Stimulated activated CD4-positive, alpha-beta T cell treated with anti-CD3 and anti-CD28 coated beads, Interleukin-15, amount 100 ng/mL, for 48 hours (primary cell): ENCODE results near the gene MEST.
A peak's percentile ranks its signal among the peaks of the same experiment; 100 is the strongest.
"Not testable (repeated sequence)": the region's sequence is repeated elsewhere in the genome, so short reads cannot be mapped to it uniquely, and the experiment has no call there.

Experiments
- DNase-seq, 2 donors: peaks; one replicate each; pipeline ENCODE4 v3.0.0-alpha.2; 2020; ENCODE audit warnings: low read depth in 2 of 2

The MEST gene

DNA sequence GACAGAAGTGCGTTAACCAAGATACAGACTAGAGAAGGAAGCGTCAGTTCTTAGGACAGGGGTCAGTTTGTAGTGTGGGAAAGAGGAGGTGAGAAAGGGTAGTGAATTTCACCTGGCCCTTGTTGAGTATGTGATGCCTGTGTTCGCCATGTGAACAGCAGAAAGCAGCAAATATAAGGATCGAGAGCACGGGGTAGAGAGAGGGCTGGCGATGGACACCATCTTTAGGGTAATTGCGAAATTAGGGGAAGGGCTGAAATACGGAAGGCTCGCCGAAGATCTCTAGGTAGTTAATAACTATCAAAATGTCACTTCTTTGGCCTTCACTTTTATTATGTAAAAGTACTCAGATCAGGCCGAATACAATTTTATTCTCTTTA is 6.2 kb upstream of the MEST start:
- no peak for DNase-seq

DNA sequence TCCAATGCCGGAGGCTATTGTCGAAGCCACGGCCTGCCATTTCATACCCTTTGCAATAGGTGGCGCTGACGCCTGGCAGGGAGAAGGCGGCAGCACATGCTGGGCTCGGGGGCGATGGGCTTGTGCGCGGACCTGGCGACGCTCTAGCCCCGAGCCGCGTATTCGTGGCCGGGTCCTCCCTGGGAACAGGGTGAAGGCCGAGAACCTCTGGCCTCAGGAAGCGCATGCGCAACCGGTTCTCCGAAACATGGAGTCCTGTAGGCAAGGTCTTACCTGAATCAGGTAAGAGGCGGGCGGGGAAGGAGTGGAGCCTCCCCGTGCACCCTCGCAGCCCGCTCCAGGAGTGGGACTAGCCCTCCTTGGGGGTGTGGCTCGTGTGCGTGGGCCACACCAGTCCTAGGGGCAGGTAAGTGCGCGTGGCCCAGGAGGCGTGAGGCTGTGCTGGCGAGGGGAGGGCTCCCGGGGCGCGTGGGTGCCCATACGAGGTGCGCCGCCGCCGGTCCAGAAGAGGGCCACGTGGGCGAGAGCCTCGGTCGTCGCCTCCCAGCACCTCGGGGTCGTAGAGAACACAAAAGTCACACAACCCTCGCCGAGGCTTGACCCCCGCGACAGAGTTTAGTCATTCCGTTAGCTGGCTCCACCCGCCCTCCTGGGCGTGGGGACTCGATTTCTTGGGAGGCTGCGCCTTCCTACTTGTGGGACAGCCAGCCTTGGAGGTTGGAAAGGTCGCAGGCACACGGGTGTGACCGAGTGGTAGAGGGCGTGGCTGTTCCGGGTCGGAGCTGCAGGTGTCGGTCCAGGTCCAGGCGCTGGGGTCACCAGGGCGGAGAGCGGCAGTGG is 5.6 kb upstream of the MEST start:
- peak; percentile 44 to 48 for DNase-seq

- DNase-seq = no peak
These were observed 4.9 kb upstream of the MEST start for GRCh38 chr7:130486954-130487436.

DNA sequence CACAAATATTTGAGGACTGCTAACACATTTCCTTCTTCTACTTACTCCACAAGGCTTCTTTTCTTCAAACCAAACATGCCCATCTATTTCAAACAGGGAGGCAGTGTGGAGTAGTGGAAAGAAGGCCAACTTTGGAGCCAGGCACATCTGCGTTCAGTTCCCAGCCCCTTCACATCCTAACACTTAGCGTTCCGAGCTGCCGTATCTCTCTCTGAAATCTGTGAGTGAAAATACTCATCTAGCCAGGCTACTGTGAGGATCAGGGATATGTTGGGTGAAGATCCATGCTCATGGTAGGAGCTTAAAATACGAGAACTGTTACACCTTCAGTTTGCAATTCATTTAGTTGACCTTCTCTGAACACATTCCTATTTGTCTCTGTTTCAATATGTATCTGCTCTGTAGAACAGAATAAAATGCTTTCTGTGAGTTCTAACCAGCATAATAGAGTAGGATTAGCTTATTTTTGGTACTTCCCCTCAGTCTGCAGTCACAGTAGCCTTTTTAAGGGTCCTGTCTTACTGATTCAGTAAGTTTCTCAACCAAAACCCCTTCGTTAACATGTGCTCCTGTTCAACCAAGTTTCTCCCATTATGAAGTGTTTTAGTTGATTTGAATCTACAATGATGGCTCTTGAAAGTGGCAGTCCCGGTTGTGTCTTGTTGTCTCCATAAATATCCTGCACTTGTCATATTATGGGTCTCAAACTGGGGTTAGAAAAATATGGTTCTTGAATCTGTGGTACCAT is 3.3 kb upstream of the MEST start:
- no peak for DNase-seq

- DNase-seq = no peak
These were observed 2.5 kb upstream of the MEST start for GRCh38 chr7:130489140-130489983.

DNA sequence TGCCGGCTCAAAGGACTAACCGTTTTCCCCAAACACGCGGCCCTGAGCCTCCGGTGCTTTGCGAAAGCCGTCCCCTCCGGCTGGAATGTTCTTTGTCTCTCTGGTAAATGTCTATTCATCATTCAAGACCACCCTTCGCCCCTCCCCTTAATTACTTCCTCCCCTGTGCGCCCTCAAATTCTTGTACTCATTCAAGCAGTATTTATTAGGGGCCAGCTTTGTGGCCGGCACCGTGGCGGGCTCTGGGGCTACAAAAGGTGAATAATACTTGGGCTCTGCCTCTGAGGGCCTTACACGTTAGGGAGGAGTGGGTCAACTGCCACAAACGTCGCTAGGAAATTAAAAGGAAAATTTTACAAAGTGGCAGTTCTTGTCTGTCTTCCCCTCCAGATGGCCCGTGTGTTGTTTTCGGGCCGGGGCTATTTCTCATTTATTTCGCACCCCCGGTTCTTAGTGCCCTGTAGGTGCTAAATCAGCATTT is 1.5 kb upstream of the MEST start:
- no peak for DNase-seq

DNA sequence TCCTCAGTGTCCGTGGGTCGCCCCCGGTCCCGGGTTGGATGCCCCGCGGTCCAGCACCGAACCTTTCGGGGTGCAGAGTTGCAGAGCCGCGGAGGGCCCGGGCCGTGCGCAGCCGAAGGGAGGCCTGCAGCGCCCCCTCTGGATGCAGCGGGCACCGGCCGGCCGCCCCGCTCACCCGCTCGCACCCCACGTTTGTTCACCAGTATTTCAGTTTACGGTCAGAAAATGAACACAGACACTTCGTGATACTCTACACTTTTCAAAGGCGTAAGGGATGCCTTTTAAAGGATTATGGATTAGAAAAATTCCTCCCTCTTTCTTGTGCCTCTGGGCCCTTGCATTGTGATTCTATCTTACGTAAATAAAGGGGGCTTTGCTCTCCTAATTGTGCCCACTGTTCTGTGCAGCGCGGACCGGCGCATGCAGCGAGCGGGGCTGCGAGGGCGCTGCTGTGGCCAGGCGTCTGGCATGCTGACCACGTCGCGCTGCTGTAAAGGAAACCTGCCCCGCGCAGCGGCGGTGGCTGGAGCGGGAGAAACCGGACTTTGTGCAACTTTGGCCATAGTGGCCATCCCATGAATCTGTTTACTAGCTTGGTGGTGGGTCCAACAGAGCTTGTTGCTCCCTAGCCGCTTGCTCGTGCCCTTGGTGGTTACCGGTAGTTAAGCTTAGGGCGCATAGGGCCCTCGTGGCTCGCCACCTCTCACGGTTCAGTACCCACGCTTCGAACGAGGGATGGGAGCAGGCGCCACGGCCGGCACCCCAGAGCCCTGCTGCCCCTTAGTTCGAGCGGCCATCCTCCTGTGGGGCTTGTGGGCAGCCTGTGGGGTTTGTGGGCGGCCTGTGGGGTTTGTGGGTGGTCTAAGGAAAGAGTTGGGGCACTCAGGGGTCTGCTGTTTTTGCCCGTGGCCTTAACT is 739 bp upstream of the MEST start:
- no peak for DNase-seq

DNA sequence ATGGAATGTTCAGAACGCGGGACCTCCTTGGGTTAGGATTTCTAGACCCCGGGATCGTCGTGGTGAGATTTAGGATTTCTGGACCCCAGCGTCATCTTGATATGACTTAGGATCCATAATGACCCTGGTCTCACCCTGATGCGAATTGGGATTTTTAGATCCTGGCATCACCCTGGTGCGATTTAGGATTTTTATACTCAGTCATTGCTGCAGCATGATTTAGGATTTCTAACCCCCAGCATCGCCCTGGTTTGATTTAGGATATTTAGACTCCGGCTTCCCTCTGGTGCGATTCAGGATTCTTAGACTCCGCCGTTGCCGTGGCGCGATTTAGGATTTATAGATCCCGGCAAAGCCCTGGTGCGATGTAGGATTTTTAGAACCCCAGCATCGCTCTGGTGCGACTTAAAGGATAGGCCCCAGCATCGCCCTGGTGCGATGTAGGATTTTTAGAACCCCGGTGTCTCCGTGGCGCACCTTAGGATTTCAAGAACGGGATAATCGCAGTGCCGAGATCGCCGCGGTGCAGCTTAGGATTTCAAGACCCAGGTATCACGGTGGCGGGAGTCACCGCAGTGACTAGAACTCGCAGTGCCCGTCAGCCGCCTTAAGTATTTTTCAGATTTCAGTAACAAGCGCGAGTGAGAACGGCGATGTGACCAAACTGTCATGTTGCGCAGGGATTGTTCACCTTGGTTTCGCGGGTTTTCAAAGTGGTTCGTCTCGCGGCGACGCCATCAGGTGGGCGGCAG is 814 bp downstream of the MEST start:
- DNase-seq = no peak

DNA sequence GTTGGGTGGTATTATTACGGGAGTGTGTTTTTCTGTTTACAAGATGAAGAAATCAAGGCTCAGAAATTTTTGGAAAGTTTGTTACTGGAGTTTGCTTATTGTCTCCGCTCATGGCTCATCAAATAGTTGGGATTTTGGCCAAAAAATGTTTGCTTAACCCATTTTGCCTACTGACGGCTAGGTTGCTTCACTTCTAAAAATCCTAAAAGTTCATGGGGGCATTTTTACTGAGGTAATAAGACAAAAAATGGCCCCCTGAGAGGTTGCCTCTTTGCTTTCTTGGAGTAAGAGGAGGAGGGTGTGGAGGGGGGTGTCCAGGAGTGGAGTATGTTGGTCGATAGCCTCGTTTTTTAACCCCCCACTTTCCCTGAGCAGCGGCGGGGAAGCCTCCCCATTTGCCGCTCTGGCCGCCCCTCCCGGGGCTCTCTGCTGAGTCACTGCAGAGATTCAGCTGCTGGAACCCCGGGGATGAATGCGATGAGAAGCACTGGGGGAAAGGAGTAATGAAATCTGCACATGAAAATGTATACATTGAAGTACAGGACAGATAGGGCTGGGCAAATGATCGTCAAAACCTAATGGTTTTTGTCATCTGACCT is 1.5 kb downstream of the MEST start:
- no peak for DNase-seq

DNA sequence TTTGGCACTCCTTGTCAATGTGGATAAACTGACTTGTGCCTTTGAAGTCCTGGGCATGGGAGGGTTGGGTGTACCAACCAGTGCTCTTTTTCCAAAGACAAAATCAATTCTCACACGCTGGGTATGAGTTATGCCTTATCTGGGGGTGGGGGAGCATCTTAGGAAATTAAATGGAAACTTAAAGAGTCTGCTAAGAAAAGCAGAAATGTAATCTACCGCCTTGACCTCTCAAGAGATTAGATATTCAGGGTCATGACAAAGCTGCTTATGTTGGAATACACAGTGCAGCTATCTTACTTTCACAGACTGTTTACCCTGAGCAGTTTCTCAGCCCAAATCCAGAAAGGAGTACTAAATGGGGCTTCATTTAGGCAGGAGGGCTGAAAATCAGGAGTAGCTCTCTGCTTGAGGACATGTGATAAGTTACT is 2.6 kb downstream of the MEST start:
- no peak for DNase-seq

GRCh38 chr7:130500463-130500862 is 8.6 kb downstream of the MEST start:
- no peak for DNase-seq

DNA sequence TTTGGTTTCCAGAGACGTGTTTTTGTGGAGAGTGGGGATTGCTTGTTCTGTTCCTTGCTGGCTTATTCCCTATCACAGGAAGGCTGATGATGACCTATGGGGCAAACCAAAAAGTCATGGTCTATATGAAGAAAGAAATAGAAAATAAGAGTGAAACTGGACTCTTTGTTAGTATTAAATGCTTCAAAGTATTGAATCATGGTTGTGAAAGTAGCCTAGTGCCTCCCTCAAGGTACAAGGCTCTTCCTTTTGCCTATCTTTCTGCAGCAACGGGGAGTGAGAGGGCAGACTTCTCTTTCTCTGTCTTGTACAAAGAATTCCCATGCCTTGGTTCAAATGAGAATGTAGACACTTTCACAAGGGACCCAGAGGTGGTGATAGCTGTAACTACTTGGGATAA is 9.0 kb downstream of the MEST start:
- no peak for DNase-seq

- DNase-seq = no peak
These were observed 13.9 kb downstream of the MEST start for GRCh38 chr7:130505753-130506152.

DNA sequence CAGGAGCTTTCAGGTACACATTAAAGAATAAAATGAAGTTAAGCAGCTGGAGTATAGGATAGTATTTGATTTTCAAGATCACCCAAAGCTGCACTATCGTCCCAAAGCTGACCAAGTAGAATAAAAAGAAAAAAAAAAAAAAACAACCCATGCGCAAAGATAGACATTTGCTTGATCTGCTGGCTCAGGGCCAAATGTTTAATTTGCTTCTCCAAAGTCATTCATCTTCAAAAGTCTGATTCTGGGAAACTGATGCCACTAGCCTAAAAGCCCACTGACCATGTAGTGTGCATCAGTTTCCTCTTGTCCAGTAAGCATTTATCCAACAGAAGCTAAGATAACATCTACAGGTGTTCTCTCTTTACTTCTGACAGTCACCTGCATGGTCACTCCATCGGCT is 14.5 kb downstream of the MEST start:
- no peak for DNase-seq

DNA sequence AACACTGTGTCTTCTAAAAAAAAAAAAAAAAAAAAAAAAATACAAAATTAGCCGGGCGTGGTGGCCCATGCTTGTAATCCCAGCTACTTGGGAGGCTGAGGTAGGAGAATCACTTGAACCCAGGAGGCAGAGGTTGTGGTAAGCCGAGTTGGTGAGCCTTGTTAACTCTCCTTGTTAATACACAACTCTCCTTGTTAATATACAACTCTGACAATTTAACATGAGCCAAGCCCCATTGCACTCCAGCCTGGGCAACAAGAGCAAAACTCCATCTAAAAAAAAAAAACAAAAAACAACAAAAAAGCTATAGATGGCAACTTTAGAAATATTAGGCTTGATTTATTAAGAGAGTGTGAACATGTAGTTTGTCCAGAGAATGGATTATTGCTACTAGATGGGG is 20.2 kb downstream of the MEST start:
- not testable (repeated sequence) for DNase-seq

GRCh38 chr7:130513447-130513846 is 21.6 kb downstream of the MEST start:
- no peak for DNase-seq

- DNase-seq = no peak
These were observed 23.6 kb downstream of the MEST start for GRCh38 chr7:130515315-130516040.

DNA sequence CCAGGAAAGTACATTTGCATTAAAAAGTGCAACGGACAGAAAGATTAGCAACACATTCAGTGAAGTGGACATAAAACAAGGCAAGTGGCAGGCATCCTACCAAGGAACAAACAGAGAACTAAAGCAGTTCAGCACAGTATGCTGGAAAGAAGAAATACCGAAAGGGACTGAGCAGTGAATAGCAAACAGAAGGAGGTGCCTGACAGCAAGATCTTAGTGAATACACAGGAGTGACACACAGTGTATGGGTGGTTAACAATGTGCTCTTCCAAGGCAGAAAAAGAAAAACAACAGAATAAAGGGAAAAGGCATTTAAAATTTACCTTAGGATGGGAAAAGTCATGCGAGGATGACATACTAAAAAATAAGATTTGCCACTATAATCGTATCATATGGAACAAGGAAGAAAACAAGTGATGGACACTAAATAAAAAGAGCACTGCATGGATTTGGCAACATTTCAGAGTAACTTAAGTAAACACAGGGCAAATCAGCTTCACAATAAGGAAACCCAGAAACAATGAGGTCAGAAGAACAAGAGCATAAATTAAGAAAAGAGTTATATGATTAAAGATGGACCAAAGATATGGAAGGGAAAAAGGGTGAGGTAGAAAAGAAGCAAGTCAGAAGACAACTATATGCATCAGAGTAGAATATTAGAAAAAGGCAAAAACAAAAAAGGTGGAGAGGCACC is 29.5 kb downstream of the MEST start:
- DNase-seq = no peak
